ENCODE measurements around the gene CASKIN1. TPM values are rescaled to one million over a fixed set of nuclear protein-coding genes. Genes with fewer than 3 reads are reported as not detected.
A peak's percentile ranks its signal among the peaks of the same experiment; 100 is the strongest.

Gene CASKIN1
- total and polyA plus RNA-seq, 2 experiments from 2014 or later: 1.0 to 6.2 TPM

DNA sequence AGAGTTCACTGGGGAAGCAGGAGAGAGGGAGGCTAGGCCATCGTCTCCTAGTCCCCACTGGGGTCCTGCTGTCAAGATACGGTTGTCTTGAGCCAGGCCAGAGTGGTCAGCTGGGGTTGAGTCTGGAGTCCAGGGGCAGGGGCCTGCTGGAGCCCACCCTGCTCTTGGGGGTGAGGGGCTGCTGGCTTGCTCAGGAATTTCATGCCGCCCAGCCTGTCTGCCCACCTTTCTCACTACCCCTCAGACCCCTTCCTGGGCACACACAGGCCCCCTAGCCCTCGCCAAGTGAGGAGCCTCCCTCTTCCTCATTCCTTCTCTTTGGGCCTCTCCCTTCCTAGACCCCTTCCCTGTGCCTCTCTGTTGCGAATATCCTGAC lies 39.6 kb downstream of the CASKIN1 start:
- H3K36me3 Mint-ChIP-seq (ENCODE audit: low read depth): peaks cover 41% of the 10 kb centered on the region
- peak overlapping the region; percentile 77 for H3K27ac Mint-ChIP-seq
- Histone ChIP-seq H3K4me1 (ENCODE audit: insufficient read depth) (peaks cover 27% of the 10 kb centered on the region; the same call in 1 of the 2 replicates), H3K4me3 (peak overlapping the region; percentile 99), H3F3A (replicated peaks; ENCODE audit: low read depth) (peaks cover 32% of the 10 kb centered on the region), H3K4me2 (peak overlapping the region; percentile 99), H3K27me3 (ENCODE audit: insufficient read depth) (no peaks in the 10 kb centered on the region), H3K27ac (ENCODE audit: low read depth) (no peak overlapping the region), H3K9me2 (ENCODE audit: insufficient read depth) (no peaks in the 10 kb centered on the region), H4K20me1 (replicated peaks; ENCODE audit: insufficient read depth) (peaks cover 32% of the 10 kb centered on the region), H3K36me3 (ENCODE audit: insufficient read depth) (peaks cover 21% of the 10 kb centered on the region; the same call in 1 of the 2 replicates), H2AFZ (no peak overlapping the region), H3K79me2 (replicated peaks; ENCODE audit: insufficient read depth) (peaks cover 82% of the 10 kb centered on the region)
- ATAC-seq: no peak
- H3K9me3 Mint-ChIP-seq: peaks cover 18% of the 10 kb centered on the region
- DNase-seq (ENCODE audit: low spot score): peak; percentile 0
- H3K27me3 Mint-ChIP-seq (ENCODE audit: insufficient read depth, low read depth, poor library complexity): peaks cover 44% of the 10 kb centered on the region
- TF ChIP-seq, protein P1, sequence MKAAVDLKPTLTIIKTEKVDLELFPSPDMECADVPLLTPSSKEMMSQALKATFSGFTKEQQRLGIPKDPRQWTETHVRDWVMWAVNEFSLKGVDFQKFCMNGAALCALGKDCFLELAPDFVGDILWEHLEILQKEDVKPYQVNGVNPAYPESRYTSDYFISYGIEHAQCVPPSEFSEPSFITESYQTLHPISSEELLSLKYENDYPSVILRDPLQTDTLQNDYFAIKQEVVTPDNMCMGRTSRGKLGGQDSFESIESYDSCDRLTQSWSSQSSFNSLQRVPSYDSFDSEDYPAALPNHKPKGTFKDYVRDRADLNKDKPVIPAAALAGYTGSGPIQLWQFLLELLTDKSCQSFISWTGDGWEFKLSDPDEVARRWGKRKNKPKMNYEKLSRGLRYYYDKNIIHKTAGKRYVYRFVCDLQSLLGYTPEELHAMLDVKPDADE (IDR thresholded peaks at IDR 0.05): no peak
- peak overlapping the region; percentile 93 for H3K4me3 Mint-ChIP-seq
- peaks cover 37% of the 10 kb centered on the region for H3K4me1 Mint-ChIP-seq

- Mint-ChIP-seq H3K27ac (peak overlapping the region; percentile 96), H3K27me3 (ENCODE audit: insufficient read depth, low read depth, poor library complexity) (peaks cover 51% of the 10 kb centered on the region), H3K9me3 (peaks cover 21% of the 10 kb centered on the region), H3K4me1 (peaks cover 43% of the 10 kb centered on the region), H3K36me3 (ENCODE audit: low read depth) (peaks cover 47% of the 10 kb centered on the region), H3K4me3 (peak overlapping the region; percentile 93)
- Histone ChIP-seq H3K9me2 (ENCODE audit: insufficient read depth) (no peaks in the 10 kb centered on the region), H3K4me3 (peak overlapping the region; percentile 99), H3K27ac (ENCODE audit: low read depth) (0 out of 2 replicates have a peak overlapping the region, but pooled peaks have one; percentile 63), H2AFZ (no peak overlapping the region), H3K4me1 (ENCODE audit: insufficient read depth) (peaks cover 33% of the 10 kb centered on the region), H4K20me1 (replicated peaks; ENCODE audit: insufficient read depth) (peaks cover 35% of the 10 kb centered on the region), H3K36me3 (ENCODE audit: insufficient read depth) (peaks cover 21% of the 10 kb centered on the region; the same call in 1 of the 2 replicates), H3K27me3 (ENCODE audit: insufficient read depth) (no peaks in the 10 kb centered on the region), H3K4me2 (peak overlapping the region; percentile 99), H3F3A (replicated peaks; ENCODE audit: low read depth) (peaks cover 38% of the 10 kb centered on the region), H3K79me2 (replicated peaks; ENCODE audit: insufficient read depth) (peaks cover 78% of the 10 kb centered on the region)
- ATAC-seq (no peak), DNase-seq (ENCODE audit: low spot score) (peak; percentile 56)
- no peak for TF ChIP-seq NANOG (IDR thresholded peaks at IDR 0.05; ENCODE audit: borderline replicate concordance)
- no peak for TF ChIP-seq STAT1 (IDR thresholded peaks at IDR 0.05; ENCODE audit: unreplicated experiment)
- no peak for TF ChIP-seq ZNF114 (CRISPR knock-in tag; IDR thresholded peaks at IDR 0.05)
- no peak for TF ChIP-seq CREB1 (CRISPR knock-in tag; IDR thresholded peaks at IDR 0.05; ENCODE audit: low read depth)
- no peak for TF ChIP-seq ZNF331 (CRISPR knock-in tag; IDR thresholded peaks at IDR 0.05; ENCODE audit: low read depth)
- TF ChIP-seq, protein P2, sequence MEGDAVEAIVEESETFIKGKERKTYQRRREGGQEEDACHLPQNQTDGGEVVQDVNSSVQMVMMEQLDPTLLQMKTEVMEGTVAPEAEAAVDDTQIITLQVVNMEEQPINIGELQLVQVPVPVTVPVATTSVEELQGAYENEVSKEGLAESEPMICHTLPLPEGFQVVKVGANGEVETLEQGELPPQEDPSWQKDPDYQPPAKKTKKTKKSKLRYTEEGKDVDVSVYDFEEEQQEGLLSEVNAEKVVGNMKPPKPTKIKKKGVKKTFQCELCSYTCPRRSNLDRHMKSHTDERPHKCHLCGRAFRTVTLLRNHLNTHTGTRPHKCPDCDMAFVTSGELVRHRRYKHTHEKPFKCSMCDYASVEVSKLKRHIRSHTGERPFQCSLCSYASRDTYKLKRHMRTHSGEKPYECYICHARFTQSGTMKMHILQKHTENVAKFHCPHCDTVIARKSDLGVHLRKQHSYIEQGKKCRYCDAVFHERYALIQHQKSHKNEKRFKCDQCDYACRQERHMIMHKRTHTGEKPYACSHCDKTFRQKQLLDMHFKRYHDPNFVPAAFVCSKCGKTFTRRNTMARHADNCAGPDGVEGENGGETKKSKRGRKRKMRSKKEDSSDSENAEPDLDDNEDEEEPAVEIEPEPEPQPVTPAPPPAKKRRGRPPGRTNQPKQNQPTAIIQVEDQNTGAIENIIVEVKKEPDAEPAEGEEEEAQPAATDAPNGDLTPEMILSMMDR (conservative IDR thresholded peaks at IDR 0.05; ENCODE audit: low read depth in 2 of 2): no peak
- no peak for TF ChIP-seq EZH2 (IDR thresholded peaks at IDR 0.05; ENCODE audit: low read depth, unreplicated experiment)
- no peak for TF ChIP-seq ZNF462 (CRISPR knock-in tag; IDR thresholded peaks at IDR 0.05)
- TF ChIP-seq, protein P1 (IDR thresholded peaks at IDR 0.05): no peak
These were observed 40.2 kb downstream of the CASKIN1 start for GRCh38 chr16:2155977-2156848.

Data from GM23338 (cell line).